BE2C (cell line): ENCODE measurements around the gene GUCD1.

Experiments
- DNase-seq: peaks from one replicate; pipeline ENCODE4 v3.0.0-alpha.2; 2020
- H3K27me3 ChIP-seq: fragments of 250-450 bp; sonication (Bioruptor Pico); 2 replicates; pipeline ENCODE4 v1.5.1; 2020; ENCODE audit warnings: mild to moderate bottlenecking
- H3K36me3 ChIP-seq: fragments of 250-450 bp; sonication (Bioruptor Pico); 2 replicates; pipeline ENCODE4 v1.5.1; 2020; ENCODE audit warnings: mild to moderate bottlenecking
- H3K4me1 ChIP-seq: fragments of 250-450 bp; sonication (Bioruptor Pico); 2 replicates; pipeline ENCODE4 v1.5.1; 2020
- H3K4me3 ChIP-seq: 2 replicates; pipeline ENCODE4 v1.5.1; 2011; ENCODE audit warnings: low read depth, low read length
- H3K9me3 ChIP-seq: fragments of 250-450 bp; sonication (Bioruptor Pico); 2 replicates; pipeline ENCODE4 v1.5.1; 2020
- TF ChIP-seq, protein P1 (sequence below): IDR thresholded peaks from 2 replicates; pipeline ENCODE4 v1.5.1; 2012; ENCODE audit warnings: mild to moderate bottlenecking, low read depth, low read length

GUCD1 gene

DNA sequence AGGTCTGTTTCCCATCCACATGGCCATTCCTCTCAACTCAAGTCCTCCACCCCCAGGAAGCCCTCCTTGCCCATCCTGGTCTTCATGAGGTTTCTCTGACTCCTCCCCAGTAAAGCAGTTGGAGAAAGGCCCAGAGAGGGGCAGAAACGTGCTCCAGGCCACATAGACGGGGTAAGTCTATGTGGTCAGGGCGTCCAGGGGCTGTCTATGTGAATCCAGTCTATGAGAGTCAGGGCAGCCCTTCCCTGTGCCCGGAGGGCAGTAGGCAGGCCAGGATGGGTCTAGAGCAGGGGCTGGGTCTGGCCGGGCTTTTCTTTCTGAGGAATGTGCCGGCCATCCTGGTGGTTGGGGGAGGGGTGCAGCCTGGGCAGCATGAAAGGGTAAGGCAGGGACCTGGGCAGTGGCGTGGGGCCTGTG lies 11.7 kb downstream of the GUCD1 start:
- no peak for DNase-seq

GRCh38 chr22:24542641-24543040 lies 12.3 kb downstream of the GUCD1 start:
- Histone ChIP-seq H3K4me3 (no peak overlapping the region), H3K4me1 (peaks cover 5% of the 10 kb centered on the region), H3K36me3 (peaks cover 46% of the 10 kb centered on the region), H3K9me3 (no peaks in the 10 kb centered on the region), H3K27me3 (no peaks in the 10 kb centered on the region)
- DNase-seq = no peak
- TF ChIP-seq, protein P1, sequence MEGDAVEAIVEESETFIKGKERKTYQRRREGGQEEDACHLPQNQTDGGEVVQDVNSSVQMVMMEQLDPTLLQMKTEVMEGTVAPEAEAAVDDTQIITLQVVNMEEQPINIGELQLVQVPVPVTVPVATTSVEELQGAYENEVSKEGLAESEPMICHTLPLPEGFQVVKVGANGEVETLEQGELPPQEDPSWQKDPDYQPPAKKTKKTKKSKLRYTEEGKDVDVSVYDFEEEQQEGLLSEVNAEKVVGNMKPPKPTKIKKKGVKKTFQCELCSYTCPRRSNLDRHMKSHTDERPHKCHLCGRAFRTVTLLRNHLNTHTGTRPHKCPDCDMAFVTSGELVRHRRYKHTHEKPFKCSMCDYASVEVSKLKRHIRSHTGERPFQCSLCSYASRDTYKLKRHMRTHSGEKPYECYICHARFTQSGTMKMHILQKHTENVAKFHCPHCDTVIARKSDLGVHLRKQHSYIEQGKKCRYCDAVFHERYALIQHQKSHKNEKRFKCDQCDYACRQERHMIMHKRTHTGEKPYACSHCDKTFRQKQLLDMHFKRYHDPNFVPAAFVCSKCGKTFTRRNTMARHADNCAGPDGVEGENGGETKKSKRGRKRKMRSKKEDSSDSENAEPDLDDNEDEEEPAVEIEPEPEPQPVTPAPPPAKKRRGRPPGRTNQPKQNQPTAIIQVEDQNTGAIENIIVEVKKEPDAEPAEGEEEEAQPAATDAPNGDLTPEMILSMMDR = no peak

More for the DNA sequence above, 11.7 kb downstream of the GUCD1 start:
- Histone ChIP-seq H3K4me1 (peaks cover 5% of the 10 kb centered on the region), H3K27me3 (no peaks in the 10 kb centered on the region), H3K4me3 (no peak overlapping the region), H3K9me3 (no peaks in the 10 kb centered on the region), H3K36me3 (peaks cover 48% of the 10 kb centered on the region)
- TF ChIP-seq, protein P1 = no peak

DNA sequence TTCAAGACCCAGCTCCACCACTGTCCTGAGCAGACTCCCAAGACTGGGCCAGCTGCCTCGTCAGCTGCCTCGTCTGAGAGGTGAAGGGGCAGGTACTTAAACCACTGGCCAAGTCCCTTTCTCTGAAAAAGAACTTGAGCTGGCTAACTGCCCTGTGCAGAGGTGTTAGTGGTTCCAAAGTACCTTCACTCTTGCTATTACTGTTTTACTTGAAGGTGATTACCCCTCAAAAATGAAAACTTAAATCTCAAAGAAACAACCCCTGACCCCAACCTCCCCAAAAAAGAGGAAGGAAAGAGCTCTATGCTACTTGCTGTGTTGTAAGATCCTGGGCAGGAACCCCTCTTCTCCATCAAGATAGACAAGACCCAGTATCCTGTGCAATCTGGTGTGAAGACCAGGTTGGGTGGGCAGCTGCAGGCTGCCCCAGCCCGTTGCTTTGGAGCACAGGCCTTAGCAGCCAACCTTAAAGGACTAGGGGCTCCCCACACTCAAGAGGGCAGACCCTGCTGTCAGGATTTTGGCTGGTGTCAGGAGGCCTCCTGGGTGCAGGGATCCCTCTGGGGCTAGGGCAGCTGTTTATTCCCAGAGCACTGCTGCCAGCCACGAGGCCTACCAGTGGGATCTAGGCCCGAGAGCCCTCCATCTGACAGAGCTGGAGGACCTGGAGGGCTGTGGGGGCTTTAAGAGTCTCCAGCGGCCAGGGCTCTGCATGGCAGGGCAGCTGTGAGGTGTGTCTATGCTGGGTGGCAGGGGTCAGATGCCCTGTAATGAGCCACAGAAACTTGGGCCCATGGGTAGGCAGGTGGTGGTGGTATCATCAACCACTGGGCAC lies 13.0 kb downstream of the GUCD1 start:
- peaks cover 38% of the 10 kb centered on the region for H3K36me3 ChIP-seq

DNA sequence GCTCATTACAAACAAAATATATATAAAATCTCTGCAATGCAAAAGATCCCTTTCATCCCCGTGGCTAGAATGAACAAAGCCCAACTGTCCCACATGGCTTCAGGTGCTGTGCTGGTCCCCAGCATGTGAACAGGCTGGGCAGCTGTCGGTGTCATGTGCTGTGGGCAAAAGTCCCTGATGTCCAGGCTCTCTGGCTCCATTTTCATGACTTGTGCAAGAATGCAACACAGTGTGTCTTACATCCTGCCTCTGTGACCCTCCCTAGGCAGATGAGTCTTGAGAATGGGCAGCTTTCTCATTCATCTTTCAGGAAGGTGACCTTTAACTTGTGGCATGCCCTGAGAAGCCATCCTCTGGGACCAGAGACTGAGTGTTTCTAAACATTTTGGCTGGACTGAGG lies 14.5 kb downstream of the GUCD1 start:
- DNase-seq = no peak
- peaks cover 5% of the 10 kb centered on the region for H3K4me1 ChIP-seq
- peaks cover 31% of the 10 kb centered on the region for H3K36me3 ChIP-seq
- no peaks in the 10 kb centered on the region for H3K9me3 ChIP-seq
- TF ChIP-seq, protein P1 = no peak
- no peak overlapping the region for H3K4me3 ChIP-seq
- no peaks in the 10 kb centered on the region for H3K27me3 ChIP-seq

More for the DNA sequence above, 13.0 kb downstream of the GUCD1 start:
- Histone ChIP-seq H3K4me3 (no peak overlapping the region), H3K27me3 (no peaks in the 10 kb centered on the region), H3K9me3 (no peaks in the 10 kb centered on the region), H3K4me1 (peaks cover 5% of the 10 kb centered on the region)
- TF ChIP-seq, protein P1 = no peak
- no peak for DNase-seq

DNA sequence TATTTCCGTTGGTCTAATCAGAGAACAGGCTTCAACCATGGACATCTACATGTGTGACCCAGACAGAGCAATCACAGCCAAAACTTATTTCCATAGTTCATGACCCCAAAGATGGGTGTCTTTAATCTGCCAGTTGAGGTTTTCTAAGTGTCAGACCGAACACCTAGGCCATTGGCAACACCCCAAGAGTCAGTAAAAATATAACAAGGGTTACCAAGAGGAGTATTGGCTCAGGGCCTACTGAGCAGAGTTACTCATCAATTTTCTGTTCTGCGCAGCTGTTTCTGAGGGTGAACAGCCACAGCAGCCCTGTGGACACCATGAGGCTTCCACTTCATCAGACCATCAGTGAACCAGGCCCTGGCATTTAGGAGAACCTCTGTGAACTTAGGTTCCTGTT lies 18.8 kb downstream of the GUCD1 start:
- no peaks in the 10 kb centered on the region for H3K9me3 ChIP-seq
- TF ChIP-seq, protein P1 = no peak
- H3K36me3 ChIP-seq = peaks cover 7% of the 10 kb centered on the region; the same call in 1 of the 2 replicates
- no peaks in the 10 kb centered on the region for H3K4me1 ChIP-seq
- H3K27me3 ChIP-seq = no peaks in the 10 kb centered on the region
- no peak for DNase-seq
- no peak overlapping the region for H3K4me3 ChIP-seq

DNA sequence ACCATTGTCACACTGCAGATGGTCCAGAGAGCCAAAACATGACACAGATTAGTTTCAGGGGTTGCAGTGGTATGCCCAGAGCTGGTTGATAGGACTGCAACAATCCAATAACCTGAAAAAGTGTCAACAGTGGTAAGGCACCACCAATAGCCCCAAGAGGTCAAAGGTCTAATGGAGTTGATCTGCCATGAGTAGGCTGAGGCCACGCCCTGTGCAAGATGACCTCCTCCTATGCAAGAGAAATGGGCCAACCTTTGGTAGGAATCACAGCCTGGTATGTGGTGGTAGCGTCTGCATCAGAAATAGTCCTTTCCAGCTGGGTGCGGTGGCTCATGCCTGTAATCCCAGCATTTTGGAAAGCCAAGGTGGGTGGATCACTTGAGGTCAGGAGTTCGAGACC lies 19.6 kb downstream of the GUCD1 start:
- no peak for DNase-seq
- TF ChIP-seq, protein P1 = no peak
- Histone ChIP-seq H3K27me3 (no peaks in the 10 kb centered on the region), H3K9me3 (no peaks in the 10 kb centered on the region), H3K36me3 (no peaks in the 10 kb centered on the region), H3K4me3 (no peak overlapping the region), H3K4me1 (no peaks in the 10 kb centered on the region)
